ENCODE results near the gene BIRC2.

- TF ChIP-seq CTCF (IDR thresholded peaks at IDR 0.05), result peak; percentile 92
- TF ChIP-seq ZFX (IDR thresholded peaks at IDR 0.05; ENCODE audit: borderline replicate concordance), result no peak
These were observed 43.9 kb downstream of the BIRC2 start for GRCh38 chr11:102390667-102391465.
